ENCODE measurements around the gene GHRHR.

DNA sequence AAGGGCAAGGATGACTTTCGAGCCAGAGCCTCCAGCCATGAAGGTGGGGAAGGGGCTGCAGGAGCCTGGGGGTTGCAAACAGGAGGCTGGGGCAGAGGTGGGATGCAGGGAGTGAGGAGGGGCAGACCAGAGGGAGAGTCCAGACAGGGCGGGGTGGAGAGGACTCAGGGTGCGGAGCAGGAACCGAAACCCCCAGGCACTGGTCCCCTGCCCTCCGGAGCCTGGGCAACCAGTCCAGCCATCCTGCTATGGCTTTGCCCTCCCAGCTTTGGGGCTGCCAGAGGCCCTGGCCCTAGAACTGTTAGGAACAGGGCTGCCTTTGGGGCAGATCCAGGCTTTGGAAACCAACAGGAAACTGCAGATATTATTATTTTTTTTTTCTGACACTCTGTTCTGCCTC, 24.2 kb downstream of the GHRHR start:
- TF ChIP-seq, protein P1, sequence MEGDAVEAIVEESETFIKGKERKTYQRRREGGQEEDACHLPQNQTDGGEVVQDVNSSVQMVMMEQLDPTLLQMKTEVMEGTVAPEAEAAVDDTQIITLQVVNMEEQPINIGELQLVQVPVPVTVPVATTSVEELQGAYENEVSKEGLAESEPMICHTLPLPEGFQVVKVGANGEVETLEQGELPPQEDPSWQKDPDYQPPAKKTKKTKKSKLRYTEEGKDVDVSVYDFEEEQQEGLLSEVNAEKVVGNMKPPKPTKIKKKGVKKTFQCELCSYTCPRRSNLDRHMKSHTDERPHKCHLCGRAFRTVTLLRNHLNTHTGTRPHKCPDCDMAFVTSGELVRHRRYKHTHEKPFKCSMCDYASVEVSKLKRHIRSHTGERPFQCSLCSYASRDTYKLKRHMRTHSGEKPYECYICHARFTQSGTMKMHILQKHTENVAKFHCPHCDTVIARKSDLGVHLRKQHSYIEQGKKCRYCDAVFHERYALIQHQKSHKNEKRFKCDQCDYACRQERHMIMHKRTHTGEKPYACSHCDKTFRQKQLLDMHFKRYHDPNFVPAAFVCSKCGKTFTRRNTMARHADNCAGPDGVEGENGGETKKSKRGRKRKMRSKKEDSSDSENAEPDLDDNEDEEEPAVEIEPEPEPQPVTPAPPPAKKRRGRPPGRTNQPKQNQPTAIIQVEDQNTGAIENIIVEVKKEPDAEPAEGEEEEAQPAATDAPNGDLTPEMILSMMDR (IDR thresholded peaks at IDR 0.05), result no peak
- no peak for TF ChIP-seq POLR2A (IDR thresholded peaks at IDR 0.05)

Data from uterus (tissue), 2 donors.